HG03064 (cell line): ENCODE data around the gene SVIL.
"Not testable (repeated sequence)": the region's sequence is repeated elsewhere in the genome, so short reads cannot be mapped to it uniquely, and the experiment has no call there.

Experiments used
- ATAC-seq: cut with Tn5 transposase; IDR thresholded peaks from one replicate; pipeline ENCODE4 v1.9.1; 2021; ENCODE audit warnings: low read depth; ENCODE audit not compliant: unreplicated experiment

SVIL gene

GRCh38 chr10:29522918-29523317 lies 111.9 kb downstream of the SVIL start:
- no peak for ATAC-seq

GRCh38 chr10:29522061-29522855 lies 112.5 kb downstream of the SVIL start:
- no peak for ATAC-seq

- no peak for ATAC-seq
Observed at GRCh38 chr10:29519659-29520058, 115.1 kb downstream of the SVIL start.

DNA sequence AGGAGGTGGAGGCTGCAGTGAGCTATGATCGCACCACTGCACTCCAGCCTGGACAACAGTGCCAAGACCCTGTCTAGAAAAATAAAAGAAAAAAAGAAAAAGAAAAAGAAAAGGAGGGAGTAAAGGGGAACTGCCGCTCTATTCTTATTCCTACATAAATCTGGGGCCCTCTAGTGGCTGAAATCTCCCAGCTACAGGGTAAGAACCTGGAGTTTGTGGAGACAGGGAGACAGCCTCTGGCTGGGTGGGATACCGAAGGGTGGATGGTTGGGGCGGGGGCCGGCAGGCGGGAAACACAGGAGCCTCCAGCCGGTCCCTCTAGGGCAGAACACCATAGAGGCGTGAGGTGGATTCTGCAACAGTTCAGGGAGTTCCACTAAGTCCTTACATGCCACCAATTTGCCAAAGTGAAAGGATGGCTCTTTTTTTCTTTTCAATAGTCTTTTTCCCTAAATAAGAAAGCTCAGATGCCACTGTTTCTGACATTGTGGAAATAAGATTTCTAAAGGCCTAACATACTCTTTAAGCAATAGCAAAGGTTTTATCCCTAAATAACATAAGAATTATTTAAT lies 117.3 kb downstream of the SVIL start:
- ATAC-seq = no peak

- not testable (repeated sequence) for ATAC-seq
Observed at GRCh38 chr10:29516309-29516932, 118.3 kb downstream of the SVIL start.

- ATAC-seq = not testable (repeated sequence)
Observed at GRCh38 chr10:29515879-29516278, 118.9 kb downstream of the SVIL start.

- ATAC-seq = not testable (repeated sequence)
Observed at GRCh38 chr10:29515104-29515503, 119.7 kb downstream of the SVIL start.

GRCh38 chr10:29514306-29514705 lies 120.5 kb downstream of the SVIL start:
- ATAC-seq = no peak

GRCh38 chr10:29512425-29512974 lies 122.3 kb downstream of the SVIL start:
- ATAC-seq = no peak

DNA sequence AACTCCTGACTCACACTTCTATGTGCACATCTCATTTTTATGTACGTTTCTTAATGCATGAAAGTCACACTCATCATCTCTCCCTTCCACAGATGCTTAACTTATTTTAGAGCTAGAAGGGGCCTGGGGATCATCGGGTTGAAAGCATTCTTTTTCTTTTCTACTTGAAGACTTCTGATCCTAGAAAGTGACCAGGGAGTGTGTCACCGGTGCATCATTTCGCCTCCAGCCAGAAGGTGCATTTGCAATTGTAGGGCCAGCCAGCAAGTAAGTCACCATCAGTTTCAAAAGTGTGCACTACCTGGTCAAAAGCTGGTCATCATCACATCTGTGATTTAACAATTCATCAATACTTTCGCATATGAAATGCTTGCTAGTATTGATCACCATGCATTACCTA lies 123.0 kb downstream of the SVIL start:
- ATAC-seq = not testable (repeated sequence)

DNA sequence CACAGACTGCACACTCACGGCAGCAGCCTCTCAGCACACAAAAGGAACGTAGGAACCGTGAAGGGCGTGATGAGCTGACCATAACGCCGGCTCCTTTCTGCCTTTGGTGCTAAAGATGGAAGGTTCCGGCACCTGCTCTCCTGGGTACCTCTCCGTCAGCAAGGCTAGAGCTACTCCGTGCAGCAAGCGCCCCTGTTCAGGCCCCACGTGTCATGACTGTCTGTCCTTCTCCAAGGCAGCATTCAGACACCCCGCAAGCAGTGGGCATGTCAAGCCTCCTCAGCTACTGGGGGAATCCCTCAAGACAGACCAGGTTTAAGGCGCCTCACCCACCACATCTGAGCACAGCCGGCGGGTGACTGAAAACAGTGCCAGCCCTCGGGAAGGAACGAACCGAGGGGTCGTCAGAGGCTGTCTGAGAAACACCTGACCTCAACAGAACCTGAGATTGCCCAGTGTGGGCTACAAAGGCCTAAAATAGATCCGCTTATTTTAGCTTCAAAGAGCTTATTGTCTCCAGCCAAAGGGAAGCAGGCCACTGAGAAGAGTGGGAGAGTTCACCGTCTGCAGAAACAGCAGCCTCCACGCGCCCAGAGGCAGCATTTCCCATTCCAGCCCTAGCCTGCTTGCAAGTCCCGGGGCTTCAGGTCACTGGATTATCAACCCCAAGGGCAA lies 124.2 kb downstream of the SVIL start:
- ATAC-seq = not testable (repeated sequence)

DNA sequence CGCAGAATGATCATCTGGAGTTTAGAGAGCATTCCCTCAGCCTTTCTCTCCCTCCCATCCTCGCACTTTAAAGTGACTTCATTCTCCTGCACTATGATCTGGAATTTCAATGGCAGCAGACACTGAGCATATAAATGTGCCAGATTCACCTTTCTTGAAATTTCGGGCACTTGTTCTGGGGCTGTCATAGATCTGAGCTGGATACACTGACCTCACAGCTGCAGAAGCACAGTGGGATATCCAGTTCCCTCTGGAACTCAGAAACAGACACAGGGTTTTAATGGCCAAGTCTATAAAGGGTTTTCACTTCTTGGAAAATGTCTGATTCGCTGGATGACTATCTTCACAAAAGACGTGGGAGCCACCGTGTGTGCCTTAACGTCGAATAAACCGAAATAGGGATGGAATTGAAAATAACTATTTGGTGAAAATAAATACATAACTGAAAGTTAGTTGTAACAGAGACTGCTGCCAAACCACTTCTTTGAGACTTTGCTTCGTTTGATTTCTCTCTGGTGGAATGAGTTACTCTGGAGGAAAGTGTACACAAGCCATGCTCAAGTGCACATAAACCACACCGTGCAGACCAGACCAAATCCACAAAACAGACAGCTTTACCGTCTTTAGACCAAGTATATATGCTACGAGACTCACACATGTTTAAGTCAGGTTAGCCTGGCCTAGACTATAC lies 126.1 kb downstream of the SVIL start:
- ATAC-seq = no peak

DNA sequence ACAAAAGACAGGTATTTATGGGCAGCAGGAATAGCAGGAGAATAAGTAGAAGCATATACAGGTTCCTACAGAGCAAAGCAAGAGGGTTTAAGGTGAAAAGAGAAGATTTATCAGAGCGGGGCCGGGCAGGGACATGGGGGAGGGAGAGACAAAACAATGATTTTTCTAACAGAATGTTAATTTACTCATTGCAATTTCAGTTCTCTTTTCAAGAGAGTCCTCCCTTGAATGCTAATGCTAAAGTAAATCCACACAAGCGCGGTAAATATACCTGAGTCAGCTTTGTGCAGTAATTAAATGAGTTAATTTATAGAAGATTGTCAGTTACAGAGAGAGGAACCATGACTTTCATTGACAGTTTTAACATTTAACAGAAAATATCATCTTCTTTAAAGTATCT lies 127.0 kb downstream of the SVIL start:
- not testable (repeated sequence) for ATAC-seq

DNA sequence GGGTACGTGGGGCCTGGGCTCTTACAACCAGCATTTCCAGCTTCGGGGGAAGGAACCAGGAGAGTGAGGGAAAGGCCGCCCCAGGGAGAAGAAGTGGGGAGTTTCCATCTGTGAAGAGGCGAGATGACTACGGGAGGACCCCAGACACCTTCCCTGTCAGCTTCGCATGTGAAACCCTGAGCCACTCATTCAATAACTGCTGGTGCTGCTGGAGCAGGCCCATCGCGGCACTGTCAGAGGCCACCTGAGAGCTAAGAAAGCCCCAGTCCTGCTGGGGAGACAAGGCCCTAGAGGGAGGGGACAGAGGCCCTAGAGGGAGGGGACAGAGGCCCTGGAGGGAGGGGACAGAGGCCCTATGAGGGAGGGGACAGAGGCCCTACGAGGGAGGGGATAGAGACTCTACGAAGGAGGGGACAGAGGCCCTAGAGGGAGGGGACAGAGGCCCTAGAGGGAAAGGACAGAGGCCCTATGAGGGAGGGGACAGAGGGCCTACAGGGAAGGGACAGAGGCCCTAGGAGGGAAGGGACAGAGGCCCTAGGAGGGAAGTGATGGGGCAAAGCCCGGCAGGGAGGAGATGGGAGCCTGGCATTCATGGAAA lies 128.3 kb downstream of the SVIL start:
- not testable (repeated sequence) for ATAC-seq

- no peak for ATAC-seq
Observed at GRCh38 chr10:29502351-29502750, 132.4 kb downstream of the SVIL start.

GRCh38 chr10:29501692-29502091 lies 133.1 kb downstream of the SVIL start:
- no peak for ATAC-seq

GRCh38 chr10:29499993-29500537 lies 134.7 kb downstream of the SVIL start:
- ATAC-seq = no peak

- no peak for ATAC-seq
Observed at GRCh38 chr10:29496341-29497162, 138.2 kb downstream of the SVIL start.

GRCh38 chr10:29495366-29495765 lies 139.4 kb downstream of the SVIL start:
- no peak for ATAC-seq
